ENCODE results near the gene CCT8L2.
A peak's percentile ranks its signal among the peaks of the same experiment; 100 is the strongest.
"Not testable (repeated sequence)": the region's sequence is repeated elsewhere in the genome, so short reads cannot be mapped to it uniquely, and the experiment has no call there.

The CCT8L2 gene, protein sequence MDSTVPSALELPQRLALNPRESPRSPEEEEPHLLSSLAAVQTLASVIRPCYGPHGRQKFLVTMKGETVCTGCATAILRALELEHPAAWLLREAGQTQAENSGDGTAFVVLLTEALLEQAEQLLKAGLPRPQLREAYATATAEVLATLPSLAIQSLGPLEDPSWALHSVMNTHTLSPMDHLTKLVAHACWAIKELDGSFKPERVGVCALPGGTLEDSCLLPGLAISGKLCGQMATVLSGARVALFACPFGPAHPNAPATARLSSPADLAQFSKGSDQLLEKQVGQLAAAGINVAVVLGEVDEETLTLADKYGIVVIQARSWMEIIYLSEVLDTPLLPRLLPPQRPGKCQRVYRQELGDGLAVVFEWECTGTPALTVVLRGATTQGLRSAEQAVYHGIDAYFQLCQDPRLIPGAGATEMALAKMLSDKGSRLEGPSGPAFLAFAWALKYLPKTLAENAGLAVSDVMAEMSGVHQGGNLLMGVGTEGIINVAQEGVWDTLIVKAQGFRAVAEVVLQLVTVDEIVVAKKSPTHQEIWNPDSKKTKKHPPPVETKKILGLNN

DNA sequence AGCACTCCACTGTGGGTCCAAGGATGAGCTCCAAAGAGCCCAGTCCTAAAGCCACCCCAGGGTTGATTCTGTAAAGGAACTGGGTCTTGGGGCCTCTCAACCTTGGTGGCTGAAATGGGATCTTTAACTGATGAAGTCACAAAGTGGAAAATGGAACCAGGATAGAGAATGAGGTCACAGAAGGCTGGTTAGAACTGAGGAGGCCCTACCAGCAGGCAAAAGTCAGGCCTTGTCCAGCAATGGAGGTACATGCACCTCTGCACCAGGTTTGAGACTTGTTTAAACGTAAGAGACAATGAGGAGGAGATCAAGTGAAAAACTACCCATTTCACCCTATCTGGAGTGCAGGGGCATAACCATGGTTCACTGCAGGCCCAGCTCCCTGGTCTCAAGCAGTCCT, at the start of gene CCT8L2:
Gene CCT8L2 (minus strand): TSS at position 101 of the 400 bp plus-strand sequence. CDS start 260 bp downstream, outside the sequence.
- H3K9ac ChIP-seq (ENCODE audit: low read length in 5 of 5); H3K4me1 ChIP-seq (ENCODE audit: control insufficient read depth in 5 of 5, insufficient read depth in 5 of 5, low read length in 5 of 5); H3K27me3 ChIP-seq (ENCODE audit: control insufficient read depth in 5 of 5, insufficient read depth in 4 of 5, low read length in 5 of 5); H3K27ac ChIP-seq (ENCODE audit: low read depth, low read length); H3K36me3 ChIP-seq (ENCODE audit: control insufficient read depth in 5 of 5, insufficient read depth in 5 of 5, low read length in 5 of 5); H3K4me3 ChIP-seq (ENCODE audit: low read depth in 1 of 5, low read length in 5 of 5); H3K9me3 ChIP-seq (ENCODE audit: control insufficient read depth in 5 of 5, low read length in 5 of 5): not testable (repeated sequence)

- H3K9me3 ChIP-seq (ENCODE audit: control insufficient read depth in 5 of 5, low read length in 5 of 5); H3K27me3 ChIP-seq (ENCODE audit: control insufficient read depth in 5 of 5, insufficient read depth in 4 of 5, low read length in 5 of 5); H3K36me3 ChIP-seq (ENCODE audit: control insufficient read depth in 5 of 5, insufficient read depth in 5 of 5, low read length in 5 of 5); H3K4me3 ChIP-seq (ENCODE audit: low read depth in 1 of 5, low read length in 5 of 5); H3K9ac ChIP-seq (ENCODE audit: low read length in 5 of 5); H3K27ac ChIP-seq (ENCODE audit: low read depth, low read length); H3K4me1 ChIP-seq (ENCODE audit: control insufficient read depth in 5 of 5, insufficient read depth in 5 of 5, low read length in 5 of 5): not testable (repeated sequence)
Measured at GRCh38 chr22:16635442-16635841, 42.8 kb upstream of the CCT8L2 start.

DNA sequence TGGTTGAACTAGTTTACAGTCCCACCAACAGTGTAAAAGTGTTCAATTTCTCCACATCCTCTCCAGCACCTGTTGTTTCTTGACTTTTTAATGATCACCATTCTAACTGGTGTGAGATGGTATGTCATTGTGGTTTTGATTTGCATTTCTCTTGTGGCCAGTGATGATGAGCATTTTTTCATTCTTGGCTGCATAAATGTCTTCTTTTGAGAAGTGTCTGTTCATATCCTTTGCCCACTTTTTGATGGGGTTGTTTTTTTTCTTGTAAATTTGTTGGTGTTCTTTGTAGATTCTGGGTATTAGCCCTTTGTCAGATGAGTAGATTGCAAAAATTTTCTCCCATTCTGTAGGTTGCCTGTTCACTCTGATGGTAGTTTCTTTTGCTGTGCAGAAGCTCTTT, 41.5 kb upstream of the CCT8L2 start:
- not testable (repeated sequence) for H3K4me3 ChIP-seq (ENCODE audit: low read depth in 1 of 5, low read length in 5 of 5); H3K36me3 ChIP-seq (ENCODE audit: control insufficient read depth in 5 of 5, insufficient read depth in 5 of 5, low read length in 5 of 5); H3K27ac ChIP-seq (ENCODE audit: low read depth, low read length); H3K4me1 ChIP-seq (ENCODE audit: control insufficient read depth in 5 of 5, insufficient read depth in 5 of 5, low read length in 5 of 5); H3K27me3 ChIP-seq (ENCODE audit: control insufficient read depth in 5 of 5, insufficient read depth in 4 of 5, low read length in 5 of 5); H3K9me3 ChIP-seq (ENCODE audit: control insufficient read depth in 5 of 5, low read length in 5 of 5); H3K9ac ChIP-seq (ENCODE audit: low read length in 5 of 5)

DNA sequence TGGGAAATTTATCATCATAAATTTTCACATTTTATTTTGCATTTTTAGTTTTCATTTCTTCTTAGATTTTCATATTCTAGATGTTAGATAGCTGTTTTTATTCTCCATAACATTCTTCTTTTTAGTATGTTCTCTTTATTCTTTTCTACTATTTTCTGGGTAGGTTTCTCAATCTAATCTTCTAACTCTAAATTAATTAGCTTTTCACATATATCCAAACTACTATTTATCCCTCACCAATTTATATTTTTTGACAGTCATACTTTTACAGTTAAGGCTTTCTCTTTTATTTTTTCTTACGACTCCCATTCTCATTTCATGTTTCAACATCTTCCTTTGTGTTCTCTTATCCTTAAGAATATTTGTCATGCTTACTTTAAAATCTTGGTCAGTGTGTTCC, 35.9 kb upstream of the CCT8L2 start:
- not testable (repeated sequence) for H3K27ac ChIP-seq (ENCODE audit: low read depth, low read length); H3K36me3 ChIP-seq (ENCODE audit: control insufficient read depth in 5 of 5, insufficient read depth in 5 of 5, low read length in 5 of 5); H3K4me3 ChIP-seq (ENCODE audit: low read depth in 1 of 5, low read length in 5 of 5); H3K9ac ChIP-seq (ENCODE audit: low read length in 5 of 5); H3K27me3 ChIP-seq (ENCODE audit: control insufficient read depth in 5 of 5, insufficient read depth in 4 of 5, low read length in 5 of 5); H3K9me3 ChIP-seq (ENCODE audit: control insufficient read depth in 5 of 5, low read length in 5 of 5); H3K4me1 ChIP-seq (ENCODE audit: control insufficient read depth in 5 of 5, insufficient read depth in 5 of 5, low read length in 5 of 5)

GRCh38 chr22:16625018-16625417, 32.4 kb upstream of the CCT8L2 start:
- H3K4me3 ChIP-seq (ENCODE audit: low read depth in 1 of 5, low read length in 5 of 5); H3K9me3 ChIP-seq (ENCODE audit: control insufficient read depth in 5 of 5, low read length in 5 of 5); H3K27me3 ChIP-seq (ENCODE audit: control insufficient read depth in 5 of 5, insufficient read depth in 4 of 5, low read length in 5 of 5); H3K36me3 ChIP-seq (ENCODE audit: control insufficient read depth in 5 of 5, insufficient read depth in 5 of 5, low read length in 5 of 5); H3K4me1 ChIP-seq (ENCODE audit: control insufficient read depth in 5 of 5, insufficient read depth in 5 of 5, low read length in 5 of 5); H3K9ac ChIP-seq (ENCODE audit: low read length in 5 of 5); H3K27ac ChIP-seq (ENCODE audit: low read depth, low read length): not testable (repeated sequence)

DNA sequence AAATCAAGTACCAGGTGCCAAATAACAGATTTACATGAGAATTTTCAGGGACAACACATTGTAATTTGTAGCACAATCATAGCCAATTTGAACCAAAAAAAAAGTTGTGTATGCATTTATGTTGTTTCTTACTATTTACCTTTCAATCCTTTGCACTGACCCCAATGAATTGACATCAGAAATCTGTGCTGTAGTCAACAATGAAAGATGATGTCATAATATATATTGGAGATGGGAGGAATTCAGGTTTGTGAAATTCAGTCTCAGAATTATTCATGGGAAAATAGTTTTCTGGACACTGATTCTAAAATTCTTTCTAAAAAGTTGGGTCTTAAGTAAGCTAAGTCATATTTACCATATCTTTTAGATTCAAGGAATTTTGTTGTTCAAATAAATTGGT, 31.0 kb upstream of the CCT8L2 start:
- H3K9me3 ChIP-seq (ENCODE audit: control insufficient read depth in 5 of 5, low read length in 5 of 5); H3K27ac ChIP-seq (ENCODE audit: low read depth, low read length); H3K4me3 ChIP-seq (ENCODE audit: low read depth in 1 of 5, low read length in 5 of 5); H3K9ac ChIP-seq (ENCODE audit: low read length in 5 of 5); H3K27me3 ChIP-seq (ENCODE audit: control insufficient read depth in 5 of 5, insufficient read depth in 4 of 5, low read length in 5 of 5); H3K4me1 ChIP-seq (ENCODE audit: control insufficient read depth in 5 of 5, insufficient read depth in 5 of 5, low read length in 5 of 5); H3K36me3 ChIP-seq (ENCODE audit: control insufficient read depth in 5 of 5, insufficient read depth in 5 of 5, low read length in 5 of 5): not testable (repeated sequence)

DNA sequence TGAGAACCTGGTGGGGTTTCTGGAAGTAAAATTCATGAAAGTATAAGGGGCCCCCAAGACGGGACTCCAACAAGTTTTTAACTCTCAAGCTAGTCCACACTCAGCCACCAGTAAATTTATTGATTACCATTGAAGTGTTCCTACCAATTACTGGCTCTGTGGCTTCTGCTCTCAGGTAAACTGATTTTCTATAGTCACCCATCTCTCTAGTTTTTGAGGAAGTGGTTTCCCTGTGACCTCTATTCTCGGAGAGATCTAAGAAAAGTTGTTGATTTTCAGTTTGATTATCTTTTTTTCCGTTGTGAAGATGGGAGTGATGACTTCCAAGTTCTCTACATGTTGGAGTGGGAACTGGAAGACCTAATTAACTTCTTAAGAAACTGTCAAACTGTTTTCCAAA, 24.9 kb upstream of the CCT8L2 start:
- H3K27ac ChIP-seq (ENCODE audit: low read depth, low read length); H3K4me1 ChIP-seq (ENCODE audit: control insufficient read depth in 5 of 5, insufficient read depth in 5 of 5, low read length in 5 of 5); H3K9ac ChIP-seq (ENCODE audit: low read length in 5 of 5); H3K36me3 ChIP-seq (ENCODE audit: control insufficient read depth in 5 of 5, insufficient read depth in 5 of 5, low read length in 5 of 5); H3K9me3 ChIP-seq (ENCODE audit: control insufficient read depth in 5 of 5, low read length in 5 of 5); H3K27me3 ChIP-seq (ENCODE audit: control insufficient read depth in 5 of 5, insufficient read depth in 4 of 5, low read length in 5 of 5); H3K4me3 ChIP-seq (ENCODE audit: low read depth in 1 of 5, low read length in 5 of 5): not testable (repeated sequence)

GRCh38 chr22:16616390-16616938, 23.9 kb upstream of the CCT8L2 start:
- H3K4me3 ChIP-seq (ENCODE audit: low read depth in 1 of 5, low read length in 5 of 5); H3K27me3 ChIP-seq (ENCODE audit: control insufficient read depth in 5 of 5, insufficient read depth in 4 of 5, low read length in 5 of 5); H3K9ac ChIP-seq (ENCODE audit: low read length in 5 of 5); H3K27ac ChIP-seq (ENCODE audit: low read depth, low read length); H3K36me3 ChIP-seq (ENCODE audit: control insufficient read depth in 5 of 5, insufficient read depth in 5 of 5, low read length in 5 of 5); H3K9me3 ChIP-seq (ENCODE audit: control insufficient read depth in 5 of 5, low read length in 5 of 5); H3K4me1 ChIP-seq (ENCODE audit: control insufficient read depth in 5 of 5, insufficient read depth in 5 of 5, low read length in 5 of 5): not testable (repeated sequence)

- not testable (repeated sequence) for H3K27me3 ChIP-seq (ENCODE audit: control insufficient read depth in 5 of 5, insufficient read depth in 4 of 5, low read length in 5 of 5); H3K9ac ChIP-seq (ENCODE audit: low read length in 5 of 5); H3K4me1 ChIP-seq (ENCODE audit: control insufficient read depth in 5 of 5, insufficient read depth in 5 of 5, low read length in 5 of 5); H3K36me3 ChIP-seq (ENCODE audit: control insufficient read depth in 5 of 5, insufficient read depth in 5 of 5, low read length in 5 of 5); H3K4me3 ChIP-seq (ENCODE audit: low read depth in 1 of 5, low read length in 5 of 5); H3K27ac ChIP-seq (ENCODE audit: low read depth, low read length); H3K9me3 ChIP-seq (ENCODE audit: control insufficient read depth in 5 of 5, low read length in 5 of 5)
Measured at GRCh38 chr22:16615606-16616245, 23.1 kb upstream of the CCT8L2 start.

DNA sequence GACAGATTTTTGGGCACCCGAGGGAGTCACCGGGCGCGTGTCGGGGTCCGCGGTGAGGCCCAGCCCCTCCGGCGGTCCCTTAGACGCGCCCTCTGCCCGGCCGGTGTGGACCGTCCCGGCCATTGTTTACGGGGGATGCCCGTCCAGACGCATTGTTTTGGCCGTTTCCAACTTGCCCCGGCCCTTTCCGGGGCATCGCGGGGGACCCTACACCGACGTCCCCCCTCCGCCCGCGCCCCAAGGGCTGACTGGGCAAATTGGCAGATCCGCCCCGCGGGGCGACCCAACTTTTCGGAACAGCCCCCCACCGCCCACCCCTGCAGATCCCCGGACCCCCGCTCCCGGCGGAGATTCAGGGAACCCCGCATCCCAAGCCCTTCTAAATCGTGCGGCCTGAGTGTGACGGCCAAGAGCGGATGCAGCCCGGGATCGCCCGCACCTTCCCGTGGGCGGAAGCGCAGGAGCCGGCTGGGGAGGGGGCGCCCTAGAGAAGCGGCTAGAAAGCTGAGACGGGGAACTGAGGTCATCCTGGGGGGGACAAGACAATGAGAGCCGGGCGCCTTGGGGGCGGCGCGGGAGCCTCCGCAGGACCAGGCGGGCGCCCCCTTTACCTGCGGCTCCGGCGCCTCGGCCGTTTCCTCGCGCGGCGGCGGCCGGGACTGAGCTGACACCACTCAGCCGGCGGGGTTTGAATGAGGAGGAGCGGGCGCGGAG, 17.1 kb upstream of the CCT8L2 start:
- Histone ChIP-seq H3K27ac (ENCODE audit: low read depth, low read length) (no peak overlapping the region), H3K27me3 (ENCODE audit: control insufficient read depth in 5 of 5, insufficient read depth in 4 of 5, low read length in 5 of 5) (peaks cover 0 to 11% (median 0%) of the 10 kb centered on the region in 5 donors), H3K36me3 (ENCODE audit: control insufficient read depth in 5 of 5, insufficient read depth in 5 of 5, low read length in 5 of 5) (no peaks in the 10 kb centered on the region), H3K4me1 (ENCODE audit: control insufficient read depth in 5 of 5, insufficient read depth in 5 of 5, low read length in 5 of 5) (peaks cover 0 to 14% (median 6%) of the 10 kb centered on the region in 5 donors), H3K9ac (ENCODE audit: low read length in 5 of 5) (peak overlapping the region in 2 of 5 donors; percentile 20 to 32), H3K4me3 (ENCODE audit: low read depth in 1 of 5, low read length in 5 of 5) (peak overlapping the region in 3 of 5 donors; percentile 29 to 51 (median 40)), H3K9me3 (ENCODE audit: control insufficient read depth in 5 of 5, low read length in 5 of 5) (no peaks in the 10 kb centered on the region)

All from subcutaneous abdominal adipose tissue (tissue), 5 donors.